D341Med (cell line): ENCODE results near the gene CDK14.

Experiments
- DNase-seq: peaks from one replicate; pipeline ENCODE4 v3.0.0; 2012; ENCODE audit warnings: low spot score

The CDK14 gene

GRCh38 chr7:91050677-91051076 lies 454.6 kb downstream of the CDK14 start:
- no peak for DNase-seq

- DNase-seq, result no peak
These were observed 455.8 kb downstream of the CDK14 start for GRCh38 chr7:91051966-91052365.

GRCh38 chr7:91054374-91054773 lies 458.3 kb downstream of the CDK14 start:
- no peak for DNase-seq

- DNase-seq, result no peak
These were observed 459.1 kb downstream of the CDK14 start for GRCh38 chr7:91055219-91055618.

DNA sequence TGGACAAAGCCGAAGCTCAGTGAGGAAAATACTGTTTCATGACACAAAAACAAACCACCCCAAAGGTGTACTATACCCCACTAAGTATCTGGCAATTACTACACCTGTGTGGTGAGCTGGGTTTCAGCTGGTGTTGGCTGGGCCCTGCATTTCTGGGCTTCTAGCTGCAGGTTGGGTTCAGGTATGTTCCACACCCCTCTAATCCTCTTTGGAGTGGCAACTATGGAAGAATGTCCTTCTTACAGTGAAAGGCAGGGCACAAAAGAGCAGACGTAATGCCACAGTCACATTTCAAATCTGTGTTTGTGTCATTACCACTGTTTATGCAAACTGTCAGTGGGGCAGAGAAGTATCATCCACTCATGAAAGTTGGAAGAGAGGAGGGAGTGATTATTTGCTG lies 466.6 kb downstream of the CDK14 start:
- no peak for DNase-seq

DNA sequence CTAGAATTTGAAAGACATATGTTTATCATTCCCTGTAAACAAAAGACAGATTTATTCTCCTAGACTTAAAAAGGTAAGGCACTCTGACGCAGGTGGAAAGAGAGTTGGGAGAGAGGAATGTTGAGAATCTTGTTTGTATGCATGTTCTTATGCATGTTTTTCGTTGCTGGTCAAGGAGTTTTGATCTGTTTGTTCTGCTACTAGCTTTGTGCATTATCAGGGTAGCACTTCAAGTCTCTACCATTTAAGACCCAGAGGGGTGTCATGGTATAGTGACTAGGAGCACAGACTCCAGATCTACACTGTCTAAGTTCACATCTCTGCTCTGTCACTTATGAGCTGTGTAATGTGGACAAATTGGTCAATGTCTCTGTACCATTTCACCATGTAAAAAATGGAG lies 467.9 kb downstream of the CDK14 start:
- no peak for DNase-seq

GRCh38 chr7:91064938-91065337 lies 468.8 kb downstream of the CDK14 start:
- no peak for DNase-seq

DNA sequence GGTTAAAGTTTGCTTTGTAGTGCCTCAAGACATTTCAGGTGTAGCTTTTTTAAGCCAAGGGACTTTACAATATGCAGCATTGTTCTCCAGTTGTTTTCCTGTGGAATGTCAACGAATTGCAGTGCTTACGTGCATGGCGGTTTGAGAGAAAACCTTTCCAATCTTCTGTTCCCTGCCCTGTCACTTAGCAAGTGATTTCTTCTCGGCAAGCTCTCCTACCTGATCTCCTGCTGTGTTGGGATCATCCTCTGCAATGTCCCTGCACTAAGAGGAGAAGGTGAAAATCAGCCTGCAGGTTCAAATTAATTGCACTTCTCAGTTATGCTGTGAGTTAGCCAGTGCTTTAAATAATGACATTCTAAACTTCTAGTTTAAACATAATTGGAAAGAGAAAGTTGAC lies 470.5 kb downstream of the CDK14 start:
- no peak for DNase-seq

DNA sequence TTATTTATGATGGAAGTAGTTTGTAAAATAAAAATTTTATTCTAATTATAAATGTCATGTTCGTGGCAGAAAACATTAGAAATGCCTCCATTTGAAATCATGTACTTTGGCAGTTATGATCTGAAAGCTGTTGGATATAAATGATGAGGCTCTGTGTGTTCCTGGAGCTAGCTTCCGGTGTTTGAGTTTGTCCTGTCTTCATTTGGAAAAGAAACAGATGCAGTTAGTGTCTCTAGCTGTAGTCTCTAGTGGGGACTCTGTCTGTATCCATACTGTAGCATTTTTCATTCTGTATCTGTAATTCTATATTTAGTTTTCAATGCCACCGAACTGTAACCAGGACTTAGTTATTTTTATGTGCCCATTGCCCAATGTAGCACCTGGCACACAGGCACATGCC lies 471.1 kb downstream of the CDK14 start:
- no peak for DNase-seq

- DNase-seq, result no peak
These were observed 472.1 kb downstream of the CDK14 start for GRCh38 chr7:91068136-91068795.

DNA sequence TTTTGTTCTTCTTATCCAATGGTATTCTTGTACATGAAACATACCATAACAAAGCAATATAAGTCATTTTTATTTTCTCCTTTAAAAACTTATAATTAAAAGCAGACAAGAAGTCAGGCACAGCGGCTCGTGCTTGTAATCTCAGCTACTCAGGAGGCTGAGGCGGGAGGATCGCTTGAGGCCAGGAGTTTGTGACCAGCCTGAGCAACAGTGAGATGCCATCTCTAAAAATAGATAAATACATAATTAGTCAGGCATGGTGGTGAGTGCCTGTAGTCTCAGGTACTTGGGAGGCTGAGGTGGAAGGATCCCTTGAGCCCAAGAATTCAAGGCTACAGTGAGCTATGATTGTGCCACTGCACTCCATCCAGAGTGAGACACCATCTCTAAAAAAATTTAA lies 473.0 kb downstream of the CDK14 start:
- DNase-seq, result no peak

GRCh38 chr7:91079487-91079886 lies 483.4 kb downstream of the CDK14 start:
- DNase-seq, result no peak

DNA sequence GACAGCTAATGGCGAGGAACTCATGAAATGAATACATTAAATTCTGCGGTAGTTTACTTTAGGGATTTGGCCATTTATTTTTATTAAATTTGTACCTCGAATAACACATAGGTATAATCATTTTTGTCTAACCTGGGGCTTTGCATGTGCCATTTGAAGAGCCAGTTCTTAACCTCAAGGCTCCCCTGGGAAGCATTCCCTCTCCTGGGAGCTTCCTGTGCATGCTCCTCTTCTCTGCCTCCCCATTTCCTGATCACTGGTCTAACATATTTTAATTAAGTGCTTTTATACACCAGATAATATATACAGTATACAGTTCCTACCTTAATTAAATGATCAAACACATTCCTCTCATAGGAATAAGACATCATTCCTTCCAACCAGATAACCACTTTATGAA lies 484.2 kb downstream of the CDK14 start:
- DNase-seq, result no peak

DNA sequence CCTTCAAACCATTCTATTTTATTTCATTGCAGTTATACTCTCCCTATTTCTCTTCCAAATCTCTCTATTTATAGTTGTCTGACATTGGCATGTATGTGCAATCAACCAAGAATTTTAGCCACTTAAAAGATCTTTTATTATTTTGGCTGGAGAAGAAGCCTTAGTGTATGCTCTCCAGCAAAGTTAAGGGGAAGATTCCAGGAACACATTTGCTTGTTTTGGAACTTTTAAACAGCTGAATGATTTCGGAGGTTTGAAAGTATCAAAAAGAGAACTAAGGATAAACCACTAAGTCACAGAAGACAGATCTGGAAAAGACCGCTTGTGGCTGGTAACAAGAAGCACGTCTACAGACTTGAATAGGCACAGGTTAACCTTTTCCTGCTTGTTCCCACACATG lies 485.9 kb downstream of the CDK14 start:
- DNase-seq, result no peak

GRCh38 chr7:91082852-91083495 lies 486.9 kb downstream of the CDK14 start:
- no peak for DNase-seq

DNA sequence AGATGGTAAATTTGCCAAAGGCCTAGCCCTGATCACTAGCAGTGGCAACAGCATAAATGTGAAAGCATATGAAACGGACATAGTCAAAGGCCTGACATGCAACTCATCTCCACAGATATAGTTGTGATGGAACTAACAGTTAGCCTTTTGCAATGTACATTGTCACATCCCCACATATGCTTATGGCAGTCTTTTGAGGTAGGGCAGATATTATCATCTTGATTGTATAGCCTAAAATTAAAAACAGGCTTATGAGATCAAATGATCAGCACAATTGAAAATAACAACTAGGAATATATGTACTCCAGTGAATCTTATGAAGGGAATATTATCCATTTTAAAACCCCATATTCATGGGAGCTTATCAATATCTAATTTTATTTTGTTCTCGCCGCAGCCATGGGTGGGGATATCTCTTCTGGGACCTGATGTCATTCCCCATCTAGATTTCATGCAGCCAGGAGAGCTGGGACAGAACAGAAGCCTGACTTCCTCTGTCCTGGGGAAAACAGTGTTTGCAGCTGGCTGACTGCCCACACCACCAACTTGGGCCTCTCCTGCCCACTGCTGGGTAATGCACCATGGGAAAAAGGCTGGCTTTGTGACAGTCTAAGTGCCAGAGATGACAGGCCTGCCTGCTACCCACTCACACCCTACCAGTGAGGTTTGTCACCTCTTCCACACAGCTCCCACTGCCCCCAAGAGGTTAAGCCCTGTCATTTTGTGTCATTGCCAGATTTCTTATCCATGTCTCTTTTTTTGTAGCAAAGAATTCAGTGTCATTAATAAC lies 487.9 kb downstream of the CDK14 start:
- DNase-seq, result no peak

DNA sequence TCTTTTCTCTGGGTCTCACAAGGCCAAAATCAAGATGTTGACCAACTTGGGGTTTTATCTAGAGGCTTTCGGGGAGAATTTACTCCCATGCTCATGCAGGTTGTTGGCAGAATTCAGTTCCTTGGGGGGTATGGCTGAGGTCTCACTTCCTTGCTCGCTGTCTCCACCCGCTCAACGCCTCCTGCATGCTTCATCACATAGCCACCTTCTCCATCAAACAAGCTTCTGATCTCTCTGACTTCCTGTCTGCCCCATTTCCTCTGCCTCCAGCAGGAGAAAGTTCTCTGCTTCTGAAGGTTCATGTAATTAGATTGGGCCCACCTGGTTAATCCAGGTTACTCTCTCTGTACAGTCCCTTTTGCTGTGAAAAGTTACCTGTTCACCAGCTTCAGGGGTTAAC lies 489.1 kb downstream of the CDK14 start:
- no peak for DNase-seq

DNA sequence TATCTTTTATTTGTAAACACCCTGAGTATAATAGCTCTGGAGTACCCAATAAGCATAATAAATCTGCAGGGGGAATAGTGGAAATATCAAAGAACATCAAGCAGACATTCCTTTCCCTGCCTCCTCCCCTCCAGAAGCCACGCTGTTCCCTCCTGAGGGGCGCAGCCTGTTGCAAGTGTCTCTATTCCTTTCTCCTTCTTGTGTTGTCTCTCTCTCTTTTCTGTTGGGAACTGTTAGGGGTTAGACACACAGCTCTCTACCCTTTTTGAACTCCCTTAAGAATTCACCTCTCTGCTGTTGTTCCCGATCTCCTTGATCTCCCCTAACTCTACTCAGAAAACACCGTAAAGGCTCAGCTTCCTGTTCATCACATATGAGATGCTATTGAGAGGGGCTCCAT lies 490.1 kb downstream of the CDK14 start:
- DNase-seq, result no peak

- DNase-seq, result no peak
These were observed 492.0 kb downstream of the CDK14 start for GRCh38 chr7:91088156-91088555.

GRCh38 chr7:91088691-91089090 lies 492.6 kb downstream of the CDK14 start:
- no peak for DNase-seq

DNA sequence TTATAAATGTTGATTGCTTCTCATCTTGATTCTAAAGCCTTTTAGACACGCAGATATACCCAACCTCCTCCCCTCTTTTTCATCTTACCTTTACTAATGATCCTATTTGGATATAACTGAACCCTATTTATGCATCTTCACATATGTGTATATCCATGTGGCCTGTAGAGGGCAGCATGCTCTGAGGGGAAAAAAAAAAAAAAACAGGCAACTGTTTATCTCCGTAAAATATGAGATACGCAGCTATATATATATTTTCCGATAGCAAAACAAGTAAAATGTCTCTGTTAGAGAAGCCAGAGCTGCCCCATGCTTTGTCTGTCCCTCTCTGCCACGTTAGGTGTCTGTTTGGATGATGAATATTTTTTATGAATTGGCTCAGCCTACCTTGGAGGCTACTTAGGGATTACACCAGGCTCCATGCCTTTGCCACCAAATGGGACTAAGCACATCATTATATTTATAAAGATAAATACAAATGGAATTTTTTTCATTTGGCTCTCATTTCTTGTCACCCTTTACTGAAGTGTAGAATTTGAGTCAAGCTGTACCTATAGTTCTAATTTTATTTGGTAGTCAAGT lies 493.4 kb downstream of the CDK14 start:
- DNase-seq, result peak; percentile 44

GRCh38 chr7:91090684-91091083 lies 494.6 kb downstream of the CDK14 start:
- no peak for DNase-seq

DNA sequence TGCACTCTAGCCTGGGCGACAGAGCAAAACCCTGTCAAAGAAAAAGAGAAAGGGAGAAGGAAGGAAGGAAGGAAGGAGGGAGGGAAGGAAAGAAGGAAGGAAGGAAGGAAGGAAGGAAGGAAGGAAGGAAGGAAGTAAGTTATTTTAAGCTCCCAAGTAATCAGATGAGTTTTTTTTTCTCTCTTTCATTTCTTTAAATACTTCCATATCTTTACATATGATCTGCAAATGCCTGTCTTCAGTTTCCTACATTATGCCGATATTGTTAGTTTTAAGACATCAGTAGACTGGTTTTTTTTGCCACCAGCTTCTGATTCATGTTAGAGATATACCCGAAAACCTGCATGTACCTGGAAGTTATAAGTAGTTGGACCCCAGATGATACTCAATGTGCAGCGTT lies 495.5 kb downstream of the CDK14 start:
- DNase-seq, result no peak
